KMS-11 (cell line): ENCODE data around the gene PEX16.

Experiments used
- H2AFZ ChIP-seq: fragments of 200-600 bp; sonication (generic); 2 replicates; pipeline ENCODE4 v1.6.1; 2016; ENCODE audit warnings: antibody characterized with exemption, mixed run types, low read depth
- H3K27ac ChIP-seq: fragments of 200-600 bp; sonication (generic); 2 replicates; pipeline ENCODE4 v1.6.1; 2016; ENCODE audit warnings: mild to moderate bottlenecking, mixed run types
- H3K27me3 ChIP-seq: fragments of 200-600 bp; sonication (generic); 2 replicates; pipeline ENCODE4 v1.6.1; 2017; ENCODE audit warnings: mild to moderate bottlenecking, low read depth, mixed run types, moderate library complexity; ENCODE audit not compliant: insufficient read depth
- H3K36me3 ChIP-seq: fragments of 200-600 bp; sonication (generic); 2 replicates; pipeline ENCODE4 v1.6.1; 2017; ENCODE audit warnings: mild to moderate bottlenecking, mixed run types; ENCODE audit not compliant: insufficient read depth
- H3K4me1 ChIP-seq: fragments of 200-600 bp; sonication (generic); 2 replicates; pipeline ENCODE4 v1.6.1; 2016; ENCODE audit warnings: mild to moderate bottlenecking, low read depth, mixed run types; ENCODE audit not compliant: poor library complexity, severe bottlenecking
- H3K4me2 ChIP-seq: fragments of 200-600 bp; sonication (generic); 2 replicates; pipeline ENCODE4 v1.7.0; 2016; ENCODE audit warnings: mild to moderate bottlenecking, mixed run types
- H3K4me3 ChIP-seq: fragments of 200-600 bp; sonication (generic); IDR thresholded peaks from 2 replicates; pipeline ENCODE4 v1.6.1; 2017; ENCODE audit warnings: low read depth, low read length, mixed read lengths; ENCODE audit not compliant: insufficient read depth
- H3K79me2 ChIP-seq: fragments of 200-600 bp; sonication (generic); 2 replicates; pipeline ENCODE4 v1.6.1; 2016; ENCODE audit warnings: low read depth, mixed run types; ENCODE audit not compliant: insufficient read depth
- H3K9ac ChIP-seq: fragments of 200-600 bp; sonication (generic); 2 replicates; pipeline ENCODE4 v1.6.1; 2016; ENCODE audit warnings: mild to moderate bottlenecking, mixed run types
- H4K20me1 ChIP-seq: fragments of 200-600 bp; sonication (generic); 2 replicates; pipeline ENCODE4 v1.6.1; 2016; ENCODE audit warnings: mild to moderate bottlenecking, mixed run types; ENCODE audit not compliant: insufficient read depth
- TF ChIP-seq, protein P1 (sequence below): fragments of 200-600 bp; sonication (generic); conservative IDR thresholded peaks from 2 replicates; pipeline ENCODE4 v1.6.1; 2017; ENCODE audit warnings: low read depth, mild to moderate bottlenecking, antibody characterized with exemption, low read length, moderate library complexity, mixed read lengths

Gene PEX16

DNA sequence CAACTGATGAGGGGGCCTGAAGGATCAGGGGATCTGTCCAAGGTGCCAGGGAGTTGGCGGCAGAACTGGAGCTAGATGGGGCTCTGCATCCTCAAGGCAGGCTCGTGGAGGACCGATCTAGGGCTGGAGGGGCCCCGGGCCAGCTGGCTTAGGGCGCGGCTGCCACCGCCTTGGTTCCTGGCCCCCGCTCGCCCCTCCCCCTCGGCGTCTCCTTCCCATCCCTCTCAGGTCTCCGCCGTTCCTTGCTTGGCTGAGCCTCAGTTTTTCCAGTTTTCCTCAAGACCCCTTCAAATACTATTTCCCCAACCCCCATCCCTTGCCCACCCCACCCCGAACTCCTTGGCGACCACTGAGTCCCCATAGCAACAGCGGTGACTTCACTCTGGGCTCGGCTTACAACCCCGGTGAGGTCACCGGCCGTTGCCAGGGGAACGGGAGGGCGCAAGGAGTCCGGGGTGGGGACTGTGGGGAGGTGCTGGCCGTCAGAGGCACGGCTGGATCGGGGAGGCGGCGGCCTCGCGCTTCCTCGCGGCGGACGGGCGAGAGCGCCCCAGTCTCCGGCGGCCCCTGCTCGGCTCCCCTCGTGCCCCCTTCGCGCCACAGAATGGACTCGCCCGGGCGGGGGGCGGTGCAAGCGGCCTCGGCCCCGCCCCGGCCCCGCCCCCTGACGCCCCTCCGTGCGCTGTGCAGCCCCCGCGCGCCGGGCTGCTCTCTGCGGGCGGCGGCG lies 18.1 kb downstream of the PEX16 start:
- Histone ChIP-seq H3K9ac (no peak overlapping the region), H3K27ac (no peak overlapping the region), H3K79me2 (no peaks in the 10 kb centered on the region)

DNA sequence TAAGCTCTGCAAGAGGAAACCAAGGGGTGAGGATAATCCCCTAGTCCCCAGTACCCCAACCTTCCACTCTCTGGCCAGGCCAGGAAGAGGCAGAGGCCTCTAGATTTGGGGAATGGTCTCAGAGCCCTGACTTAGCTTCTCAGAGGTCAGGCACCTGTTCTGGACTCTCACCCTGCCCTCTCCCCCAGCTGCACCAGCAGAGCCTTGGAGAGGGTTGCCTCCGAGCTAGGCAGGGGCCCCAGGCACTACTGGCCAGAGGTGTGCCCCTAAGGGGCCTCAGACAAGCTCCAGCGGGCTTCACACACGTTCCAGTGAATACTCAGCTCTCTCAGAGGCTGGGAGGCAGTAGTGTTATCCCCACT lies 18.6 kb downstream of the PEX16 start:
- Histone ChIP-seq H3K27me3 (peaks cover 33% of the 10 kb centered on the region; the same call in 1 of the 2 replicates), H3K27ac (no peak overlapping the region), H3K4me3 (no peak overlapping the region)

More for the DNA sequence above, 18.1 kb downstream of the PEX16 start:
- Histone ChIP-seq H3K4me3 (no peak overlapping the region), H3K4me2 (no peak overlapping the region), H4K20me1 (no peaks in the 10 kb centered on the region), H2AFZ (no peak overlapping the region), H3K4me1 (no peaks in the 10 kb centered on the region), H3K36me3 (no peaks in the 10 kb centered on the region), H3K27me3 (peaks cover 33% of the 10 kb centered on the region; the same call in 1 of the 2 replicates)
- TF ChIP-seq, protein P1, sequence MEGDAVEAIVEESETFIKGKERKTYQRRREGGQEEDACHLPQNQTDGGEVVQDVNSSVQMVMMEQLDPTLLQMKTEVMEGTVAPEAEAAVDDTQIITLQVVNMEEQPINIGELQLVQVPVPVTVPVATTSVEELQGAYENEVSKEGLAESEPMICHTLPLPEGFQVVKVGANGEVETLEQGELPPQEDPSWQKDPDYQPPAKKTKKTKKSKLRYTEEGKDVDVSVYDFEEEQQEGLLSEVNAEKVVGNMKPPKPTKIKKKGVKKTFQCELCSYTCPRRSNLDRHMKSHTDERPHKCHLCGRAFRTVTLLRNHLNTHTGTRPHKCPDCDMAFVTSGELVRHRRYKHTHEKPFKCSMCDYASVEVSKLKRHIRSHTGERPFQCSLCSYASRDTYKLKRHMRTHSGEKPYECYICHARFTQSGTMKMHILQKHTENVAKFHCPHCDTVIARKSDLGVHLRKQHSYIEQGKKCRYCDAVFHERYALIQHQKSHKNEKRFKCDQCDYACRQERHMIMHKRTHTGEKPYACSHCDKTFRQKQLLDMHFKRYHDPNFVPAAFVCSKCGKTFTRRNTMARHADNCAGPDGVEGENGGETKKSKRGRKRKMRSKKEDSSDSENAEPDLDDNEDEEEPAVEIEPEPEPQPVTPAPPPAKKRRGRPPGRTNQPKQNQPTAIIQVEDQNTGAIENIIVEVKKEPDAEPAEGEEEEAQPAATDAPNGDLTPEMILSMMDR = no peak

DNA sequence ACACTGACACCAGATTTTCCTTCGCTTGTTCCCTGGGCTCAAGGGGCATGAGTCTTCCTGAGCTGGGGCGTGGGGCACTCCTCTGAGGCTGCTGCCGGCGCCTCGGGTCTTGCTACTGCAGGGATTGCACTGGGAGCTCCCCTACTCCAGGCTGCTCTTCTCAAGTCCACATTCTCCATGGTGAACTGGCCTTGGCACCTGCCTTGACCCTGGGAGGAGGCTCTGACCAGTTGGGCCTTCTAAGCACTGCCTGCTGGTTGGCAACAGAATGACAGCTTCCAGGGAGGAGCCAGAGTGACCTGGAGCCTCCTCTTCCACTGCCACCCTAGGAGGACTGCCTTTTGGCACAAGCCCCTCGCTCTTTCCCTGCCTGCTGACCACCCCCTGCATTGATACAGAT lies 20.1 kb downstream of the PEX16 start:
- H2AFZ ChIP-seq = no peak overlapping the region
- H3K9ac ChIP-seq = no peak overlapping the region
- H3K27me3 ChIP-seq = peaks cover 33% of the 10 kb centered on the region; the same call in 1 of the 2 replicates
- no peaks in the 10 kb centered on the region for H3K4me1 ChIP-seq
- no peaks in the 10 kb centered on the region for H4K20me1 ChIP-seq
- no peak overlapping the region for H3K4me3 ChIP-seq
- no peak overlapping the region for H3K4me2 ChIP-seq
- no peaks in the 10 kb centered on the region for H3K79me2 ChIP-seq
- H3K36me3 ChIP-seq = no peaks in the 10 kb centered on the region
- H3K27ac ChIP-seq = no peak overlapping the region
- TF ChIP-seq, protein P1 = no peak

More for the DNA sequence above, 18.6 kb downstream of the PEX16 start:
- TF ChIP-seq, protein P1 = no peak
- Histone ChIP-seq H3K4me2 (no peak overlapping the region), H2AFZ (no peak overlapping the region), H4K20me1 (no peaks in the 10 kb centered on the region), H3K79me2 (no peaks in the 10 kb centered on the region), H3K4me1 (no peaks in the 10 kb centered on the region), H3K9ac (no peak overlapping the region), H3K36me3 (no peaks in the 10 kb centered on the region)

DNA sequence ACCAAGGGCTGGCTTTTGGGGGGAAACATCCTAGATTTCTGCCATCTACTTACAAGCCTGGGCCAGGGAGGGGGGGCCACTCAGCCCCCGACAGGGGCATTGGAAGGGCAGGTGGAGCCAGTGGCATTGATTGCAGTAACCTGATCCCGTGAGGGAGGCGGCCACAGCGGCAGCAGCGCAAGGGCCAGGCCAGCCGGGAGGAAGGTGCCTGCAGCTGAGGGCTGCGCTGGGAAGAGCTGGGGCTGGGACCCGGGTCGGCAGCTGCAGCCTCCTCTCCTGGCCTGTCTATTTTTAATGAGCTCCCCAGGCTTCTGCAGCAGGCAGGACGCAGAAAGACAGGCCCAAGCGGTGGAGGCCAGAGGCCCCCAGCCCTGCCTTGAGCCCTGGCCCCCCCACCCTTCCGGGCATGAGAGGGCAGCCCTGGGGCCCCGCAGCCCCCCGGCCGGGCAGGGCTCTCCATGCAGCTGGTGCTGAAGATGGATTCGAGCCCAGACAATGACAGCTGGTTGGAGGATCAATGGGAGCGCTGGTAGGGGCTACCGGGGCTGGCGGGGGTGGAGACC lies 21.2 kb downstream of the PEX16 start:
- Histone ChIP-seq H4K20me1 (no peaks in the 10 kb centered on the region), H3K27me3 (peaks cover 33% of the 10 kb centered on the region; the same call in 1 of the 2 replicates)
- TF ChIP-seq, protein P1 = no peak

More for the DNA sequence above, 21.2 kb downstream of the PEX16 start:
- Histone ChIP-seq H2AFZ (no peak overlapping the region), H3K79me2 (no peaks in the 10 kb centered on the region), H3K27ac (no peak overlapping the region), H3K9ac (no peak overlapping the region), H3K4me3 (no peak overlapping the region), H3K4me2 (no peak overlapping the region), H3K36me3 (no peaks in the 10 kb centered on the region), H3K4me1 (no peaks in the 10 kb centered on the region)
